ENCODE results near the gene DNAH2. TPM values are rescaled to one million over a fixed set of nuclear protein-coding genes. Genes with fewer than 3 reads are reported as not detected.

The DNAH2 gene
- total and polyA plus RNA-seq, 2 of the 8 experiments (the other 6 are each of a cell fraction or from before 2014, with no cell fraction given) = 0.13 to 0.18 TPM

GRCh38 chr17:7763919-7764318 is 46.4 kb downstream of the DNAH2 start (continued):
- no peak for TF ChIP-seq CHD7 (IDR thresholded peaks at IDR 0.05; ENCODE audit: insufficient replicate concordance, low read length)
- TF ChIP-seq NRF1 (IDR thresholded peaks at IDR 0.05; ENCODE audit: low read depth, low read length) = no peak
- no peak for TF ChIP-seq RAD21 (IDR thresholded peaks at IDR 0.05 in 1 of 2, conservative IDR thresholded peaks at IDR 0.05 in 1 of 2; ENCODE audit: low read depth in 2 of 2, low read length in 2 of 2)
- no peak for TF ChIP-seq NANOG (IDR thresholded peaks at IDR 0.05; ENCODE audit: insufficient read depth, low read depth, low read length, poor library complexity, severe bottlenecking)
- TF ChIP-seq KDM4A (IDR thresholded peaks at IDR 0.05; ENCODE audit: low read depth, low read length, severe bottlenecking) = no peak
